Erythroblast (primary cell): ENCODE results near the gene ABCC3.

ENCODE experiments used
- GATA1 ChIP-seq: IDR thresholded peaks from 2 replicates; pipeline ENCODE4 v1.6.1; 2011; ENCODE audit warnings: low read depth, mild to moderate bottlenecking, control low read depth, low read length, moderate library complexity
- POLR2A ChIP-seq: IDR thresholded peaks from 2 replicates; pipeline ENCODE4 v1.6.1; 2011; ENCODE audit warnings: mild to moderate bottlenecking, low read length

DNA sequence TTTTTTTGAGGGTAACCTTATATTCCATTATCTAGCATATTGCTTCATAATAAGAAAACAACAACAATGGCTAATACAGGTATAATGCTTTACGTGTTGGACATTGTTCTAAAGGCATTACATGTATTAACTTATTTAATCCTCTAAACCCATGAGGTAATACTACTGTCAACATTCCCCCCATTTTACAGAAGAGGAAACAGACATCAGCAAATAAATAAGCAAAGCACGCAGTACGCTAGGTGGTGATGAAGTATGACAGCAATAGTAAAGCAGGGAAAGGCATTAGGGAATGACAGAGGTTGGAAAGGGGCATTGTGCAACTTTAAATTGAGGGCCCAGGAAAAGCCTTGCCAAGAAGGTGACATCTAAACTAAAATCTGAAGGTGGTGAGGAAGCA, 68.5 kb downstream of the ABCC3 start:
- TF ChIP-seq POLR2A = no peak
- no peak for TF ChIP-seq GATA1
